PFSK-1 (cell line): ENCODE results near the gene ADCY1.

Experiments
- FOXP2 ChIP-seq: optimal IDR thresholded peaks from 2 replicates; pipeline ENCODE3; 2011; ENCODE audit warnings: borderline replicate concordance, control low read depth, inconsistent platforms; ENCODE audit not compliant: insufficient read depth; ENCODE audit errors: extremely low read length, extremely low read depth
- POLR2AphosphoS5 ChIP-seq: IDR thresholded peaks from 2 replicates; pipeline ENCODE4 v1.6.1; 2012; ENCODE audit warnings: low read depth, mild to moderate bottlenecking, control low read depth, low read length, moderate library complexity
- SIN3A ChIP-seq: IDR thresholded peaks from 2 replicates; pipeline ENCODE4 v1.6.1; 2012; ENCODE audit warnings: mild to moderate bottlenecking, low read length, moderate library complexity, borderline replicate concordance; ENCODE audit not compliant: insufficient read depth
- TAF1 ChIP-seq: IDR thresholded peaks from 2 replicates; pipeline ENCODE4 v1.6.1; 2012; ENCODE audit warnings: low read length, control low read depth, borderline replicate concordance; ENCODE audit not compliant: insufficient read depth
- TF ChIP-seq, protein P1 (sequence below), 2 experiments: IDR thresholded peaks; 2 replicates each; pipeline versions ENCODE4 v1.6.1 to v1.8.0; 2011 to 2012; ENCODE audit warnings: low read depth in 2 of 2, low read length in 2 of 2, control low read depth in 1 of 2, inconsistent platforms in 1 of 2, mild to moderate bottlenecking in 1 of 2, moderate library complexity in 1 of 2; ENCODE audit not compliant: insufficient read depth in 1 of 2

The ADCY1 gene

DNA sequence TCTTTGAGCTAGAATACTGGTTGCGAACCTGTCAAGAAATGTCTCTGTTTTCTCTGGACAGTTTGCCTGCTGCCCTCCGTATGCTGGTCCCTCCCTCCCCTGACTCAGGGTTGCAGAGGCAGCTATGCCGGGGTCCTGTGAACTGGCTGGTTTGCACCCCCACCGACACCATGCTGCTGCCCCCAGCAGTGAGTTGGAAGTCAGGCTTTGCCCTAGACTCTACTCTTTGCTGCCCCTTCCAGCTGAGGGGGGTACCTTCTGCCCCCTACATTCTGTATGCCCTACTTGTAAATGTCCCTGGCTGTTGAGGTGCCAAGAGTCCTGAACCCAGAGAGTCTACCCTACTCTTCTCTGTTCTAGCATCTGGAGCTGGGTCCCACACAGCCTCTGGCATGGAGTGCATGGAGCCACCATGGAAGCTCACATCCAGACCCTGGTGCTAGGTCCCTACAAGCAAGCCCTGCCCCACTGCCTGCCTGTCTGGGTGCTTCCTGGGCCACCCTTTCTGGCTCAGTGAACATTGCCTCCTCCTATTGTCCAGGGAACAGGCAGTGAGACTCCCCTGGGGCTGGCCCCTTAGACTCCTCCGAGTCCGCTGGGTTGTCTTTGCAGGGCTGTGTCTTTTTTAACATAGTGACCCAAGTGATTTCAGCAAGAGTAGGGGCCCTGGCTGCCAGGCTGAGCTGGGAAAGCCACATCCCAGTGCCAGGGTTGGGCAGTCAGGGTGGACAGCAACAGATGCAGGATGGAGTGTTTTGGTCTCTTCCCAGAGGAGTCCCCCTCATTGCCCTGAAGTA is 138.9 kb downstream of the ADCY1 start:
- TF ChIP-seq SIN3A (no peak), FOXP2 (no peak), POLR2AphosphoS5 (no peak), TAF1 (no peak)
- TF ChIP-seq, protein P1, sequence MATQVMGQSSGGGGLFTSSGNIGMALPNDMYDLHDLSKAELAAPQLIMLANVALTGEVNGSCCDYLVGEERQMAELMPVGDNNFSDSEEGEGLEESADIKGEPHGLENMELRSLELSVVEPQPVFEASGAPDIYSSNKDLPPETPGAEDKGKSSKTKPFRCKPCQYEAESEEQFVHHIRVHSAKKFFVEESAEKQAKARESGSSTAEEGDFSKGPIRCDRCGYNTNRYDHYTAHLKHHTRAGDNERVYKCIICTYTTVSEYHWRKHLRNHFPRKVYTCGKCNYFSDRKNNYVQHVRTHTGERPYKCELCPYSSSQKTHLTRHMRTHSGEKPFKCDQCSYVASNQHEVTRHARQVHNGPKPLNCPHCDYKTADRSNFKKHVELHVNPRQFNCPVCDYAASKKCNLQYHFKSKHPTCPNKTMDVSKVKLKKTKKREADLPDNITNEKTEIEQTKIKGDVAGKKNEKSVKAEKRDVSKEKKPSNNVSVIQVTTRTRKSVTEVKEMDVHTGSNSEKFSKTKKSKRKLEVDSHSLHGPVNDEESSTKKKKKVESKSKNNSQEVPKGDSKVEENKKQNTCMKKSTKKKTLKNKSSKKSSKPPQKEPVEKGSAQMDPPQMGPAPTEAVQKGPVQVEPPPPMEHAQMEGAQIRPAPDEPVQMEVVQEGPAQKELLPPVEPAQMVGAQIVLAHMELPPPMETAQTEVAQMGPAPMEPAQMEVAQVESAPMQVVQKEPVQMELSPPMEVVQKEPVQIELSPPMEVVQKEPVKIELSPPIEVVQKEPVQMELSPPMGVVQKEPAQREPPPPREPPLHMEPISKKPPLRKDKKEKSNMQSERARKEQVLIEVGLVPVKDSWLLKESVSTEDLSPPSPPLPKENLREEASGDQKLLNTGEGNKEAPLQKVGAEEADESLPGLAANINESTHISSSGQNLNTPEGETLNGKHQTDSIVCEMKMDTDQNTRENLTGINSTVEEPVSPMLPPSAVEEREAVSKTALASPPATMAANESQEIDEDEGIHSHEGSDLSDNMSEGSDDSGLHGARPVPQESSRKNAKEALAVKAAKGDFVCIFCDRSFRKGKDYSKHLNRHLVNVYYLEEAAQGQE (IDR thresholded peaks at IDR 0.05; ENCODE audit: insufficient read depth in 1 of 2, low read depth in 2 of 2, low read length in 2 of 2) = no peak

DNA sequence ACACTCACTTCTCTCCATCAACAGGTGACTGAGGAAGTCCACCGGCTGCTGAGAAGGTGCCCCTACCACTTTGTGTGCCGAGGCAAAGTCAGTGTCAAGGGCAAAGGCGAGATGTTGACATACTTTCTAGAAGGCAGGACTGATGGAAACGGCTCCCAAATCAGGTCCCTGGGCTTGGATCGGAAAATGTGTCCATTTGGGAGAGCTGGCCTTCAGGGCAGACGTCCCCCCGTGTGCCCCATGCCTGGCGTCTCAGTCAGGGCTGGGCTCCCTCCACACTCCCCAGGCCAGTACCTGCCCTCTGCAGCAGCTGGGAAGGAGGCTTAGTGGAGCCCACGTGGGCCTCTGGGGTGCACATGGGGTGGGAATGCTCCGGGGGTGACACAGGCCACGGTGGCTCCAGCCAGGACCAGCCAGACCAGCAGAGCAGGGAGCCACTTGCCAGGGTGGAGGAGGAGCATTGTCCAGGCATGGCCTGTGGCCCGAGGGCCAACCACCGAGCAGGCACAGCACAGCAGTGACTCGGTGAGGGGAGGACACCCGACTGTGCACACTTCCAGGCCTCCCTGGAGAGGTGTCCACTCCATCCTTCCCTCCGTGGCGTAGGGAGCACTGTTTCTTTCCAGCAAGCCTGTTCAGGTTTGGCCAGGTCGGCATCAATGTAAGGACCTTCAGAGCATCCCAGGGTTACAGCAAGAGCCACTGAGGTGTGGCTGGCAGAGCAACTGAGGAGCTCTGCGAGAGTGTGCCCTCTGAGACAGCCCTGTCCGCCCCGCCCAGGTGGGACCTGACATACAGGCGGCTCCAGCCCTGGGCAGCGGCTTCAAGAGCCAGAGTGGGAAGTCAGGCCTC is 139.7 kb downstream of the ADCY1 start:
- TF ChIP-seq TAF1 (no peak), FOXP2 (no peak), POLR2AphosphoS5 (no peak), SIN3A (no peak)
- TF ChIP-seq, protein P1 (IDR thresholded peaks at IDR 0.05; ENCODE audit: insufficient read depth in 1 of 2, low read depth in 2 of 2, low read length in 2 of 2) = no peak

DNA sequence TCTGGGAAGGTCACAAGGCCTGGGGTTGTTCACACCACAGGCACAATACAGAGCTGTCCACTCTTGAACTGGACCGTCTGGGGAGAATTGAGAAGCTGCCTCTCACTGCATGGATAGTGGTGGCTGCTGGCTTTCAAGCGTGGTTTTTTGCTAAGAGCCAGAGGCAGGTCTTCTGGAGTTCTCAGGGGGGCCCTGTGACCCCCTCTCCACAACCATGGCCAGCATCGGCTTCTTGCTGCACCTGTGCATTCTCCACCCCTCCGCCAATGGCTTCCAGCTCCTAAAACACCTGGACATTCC is 140.3 kb downstream of the ADCY1 start:
- TF ChIP-seq FOXP2 (no peak), SIN3A (no peak), TAF1 (no peak), POLR2AphosphoS5 (no peak)
- TF ChIP-seq, protein P1 (IDR thresholded peaks at IDR 0.05; ENCODE audit: insufficient read depth in 1 of 2, low read depth in 2 of 2, low read length in 2 of 2) = no peak

DNA sequence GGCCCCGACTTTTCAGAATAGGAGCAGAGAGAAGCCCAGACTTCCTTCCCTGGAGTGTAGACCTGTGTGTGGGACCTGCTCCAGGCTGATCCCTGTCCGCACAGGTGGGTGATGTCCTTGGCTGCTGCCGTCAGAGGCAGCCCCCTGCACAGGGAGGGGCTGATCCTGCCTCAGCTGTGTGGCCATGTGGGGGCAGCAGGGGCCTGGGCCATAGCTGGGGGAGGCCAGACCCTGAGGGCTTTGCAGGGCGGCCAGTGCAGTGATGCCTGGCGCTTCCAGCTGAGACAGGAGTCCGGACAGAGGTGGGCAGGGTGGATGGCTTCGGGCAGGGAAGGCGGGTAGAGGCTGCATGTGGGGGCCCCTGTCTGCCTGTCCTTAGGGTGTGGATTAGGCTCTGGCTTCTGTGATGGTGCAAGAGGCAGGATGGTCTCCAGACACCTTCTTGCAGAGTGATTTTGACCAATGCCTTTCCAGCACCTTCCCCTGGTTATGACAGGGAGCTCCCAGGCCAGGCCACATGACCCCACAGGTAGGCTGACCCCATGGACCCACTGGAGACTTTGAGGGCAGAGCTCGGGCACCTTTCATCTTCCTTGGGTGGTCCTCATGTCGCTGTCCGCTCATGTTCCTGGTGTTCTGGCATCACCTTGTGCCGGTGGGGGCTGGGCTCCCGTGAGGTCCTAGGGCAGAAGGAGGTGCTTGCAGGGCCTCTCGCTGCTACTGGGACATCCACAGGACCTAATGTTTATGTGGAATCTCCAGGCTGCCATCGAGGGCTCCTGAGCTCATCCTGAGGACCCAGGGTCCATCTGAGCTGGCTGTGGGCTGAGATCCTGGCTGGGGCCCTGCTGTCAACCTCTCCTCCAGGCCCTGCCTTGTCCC is 141.5 kb downstream of the ADCY1 start:
- TF ChIP-seq, protein P1 (IDR thresholded peaks at IDR 0.05; ENCODE audit: insufficient read depth in 1 of 2, low read depth in 2 of 2, low read length in 2 of 2) = no peak
- TF ChIP-seq SIN3A = no peak
- no peak for TF ChIP-seq TAF1
- TF ChIP-seq POLR2AphosphoS5 = no peak
- no peak for TF ChIP-seq FOXP2
